RWPE2 (cell line): ENCODE data around the gene L3MBTL1.
"Not testable (repeated sequence)": the region's sequence is repeated elsewhere in the genome, so short reads cannot be mapped to it uniquely, and the experiment has no call there.

Experiments used
- ATAC-seq: fragments of 200-7000 bp; cut with Tn5 transposase; 3 replicates; pipeline ENCODE4 v1.9.1; 2021; ENCODE audit warnings: low read depth
- DNase-seq: peaks from one replicate; pipeline ENCODE4 v3.0.0-alpha.2; 2020; ENCODE audit warnings: low spot score
- H3K27ac ChIP-seq: fragments of 450-650 bp; 2 replicates; pipeline ENCODE4 v1.5.1; 2017; ENCODE audit warnings: mild to moderate bottlenecking; ENCODE audit not compliant: poor library complexity, severe bottlenecking
- H3K27me3 ChIP-seq: fragments of 250-450 bp; sonication (Bioruptor Pico); 2 replicates; pipeline ENCODE4 v1.5.1; 2021; ENCODE audit warnings: mild to moderate bottlenecking, moderate library complexity; ENCODE audit not compliant: insufficient read depth, poor library complexity, severe bottlenecking
- H3K36me3 ChIP-seq: fragments of 250-450 bp; sonication (Bioruptor Pico); 2 replicates; pipeline ENCODE4 v1.5.1; 2020; ENCODE audit warnings: low read depth, mild to moderate bottlenecking, moderate library complexity
- H3K4me1 ChIP-seq: fragments of 250-450 bp; sonication (Bioruptor Pico); 2 replicates; pipeline ENCODE4 v1.5.1; 2021; ENCODE audit warnings: mild to moderate bottlenecking, moderate library complexity; ENCODE audit not compliant: insufficient read depth, poor library complexity, severe bottlenecking
- H3K4me3 ChIP-seq: fragments of 250-450 bp; sonication (Bioruptor Pico); 2 replicates; pipeline ENCODE4 v1.5.1; 2021; ENCODE audit warnings: mild to moderate bottlenecking, moderate library complexity; ENCODE audit not compliant: severe bottlenecking
- H3K9me3 ChIP-seq: fragments of 250-450 bp; sonication (Bioruptor Pico); 2 replicates; pipeline ENCODE4 v1.5.1; 2021; ENCODE audit warnings: mild to moderate bottlenecking, moderate library complexity; ENCODE audit not compliant: severe bottlenecking
- TF ChIP-seq, protein P1 (sequence below): fragments of 450-650 bp; IDR thresholded peaks from one replicate; pipeline ENCODE4 v1.5.1; 2017; ENCODE audit warnings: mild to moderate bottlenecking, moderate library complexity; ENCODE audit not compliant: poor library complexity, severe bottlenecking

The L3MBTL1 gene

DNA sequence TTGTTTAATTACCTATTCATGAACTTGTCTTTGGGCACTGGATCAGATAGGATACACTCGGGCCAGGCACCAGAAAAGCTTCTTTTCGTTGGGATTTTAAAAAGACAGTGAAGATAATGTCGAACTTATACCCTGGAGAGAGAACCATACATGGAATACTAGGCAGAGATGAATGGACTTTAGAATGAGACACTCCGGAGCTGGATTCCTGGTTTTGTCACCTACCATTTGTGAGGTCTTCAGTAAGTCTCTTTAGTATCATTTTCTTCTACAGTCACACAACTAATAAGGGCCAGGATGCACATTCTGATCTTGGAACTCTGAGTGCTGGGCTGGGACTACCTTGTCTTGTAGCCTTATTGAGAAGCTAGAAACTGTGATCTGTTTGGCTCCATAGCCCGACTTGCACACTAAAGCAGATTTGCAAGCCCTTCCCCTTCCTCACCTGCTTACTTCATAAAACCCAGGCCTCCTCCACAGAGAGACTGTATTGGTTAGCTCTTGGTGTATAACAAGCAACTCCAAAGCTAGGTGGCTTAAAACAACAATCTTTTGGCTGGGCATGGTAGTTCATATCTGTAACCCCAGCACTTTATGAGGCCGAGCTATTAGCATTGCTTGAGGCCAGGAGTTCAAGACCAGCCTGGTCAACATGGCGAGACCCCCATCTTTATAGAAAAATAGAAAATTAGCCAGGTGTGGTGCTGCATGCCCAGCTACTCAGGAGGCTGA is 75.8 kb downstream of the L3MBTL1 start:
- ATAC-seq (no peak), DNase-seq (no peak)
- no peaks in the 10 kb centered on the region for H3K27me3 ChIP-seq
- TF ChIP-seq, protein P1, sequence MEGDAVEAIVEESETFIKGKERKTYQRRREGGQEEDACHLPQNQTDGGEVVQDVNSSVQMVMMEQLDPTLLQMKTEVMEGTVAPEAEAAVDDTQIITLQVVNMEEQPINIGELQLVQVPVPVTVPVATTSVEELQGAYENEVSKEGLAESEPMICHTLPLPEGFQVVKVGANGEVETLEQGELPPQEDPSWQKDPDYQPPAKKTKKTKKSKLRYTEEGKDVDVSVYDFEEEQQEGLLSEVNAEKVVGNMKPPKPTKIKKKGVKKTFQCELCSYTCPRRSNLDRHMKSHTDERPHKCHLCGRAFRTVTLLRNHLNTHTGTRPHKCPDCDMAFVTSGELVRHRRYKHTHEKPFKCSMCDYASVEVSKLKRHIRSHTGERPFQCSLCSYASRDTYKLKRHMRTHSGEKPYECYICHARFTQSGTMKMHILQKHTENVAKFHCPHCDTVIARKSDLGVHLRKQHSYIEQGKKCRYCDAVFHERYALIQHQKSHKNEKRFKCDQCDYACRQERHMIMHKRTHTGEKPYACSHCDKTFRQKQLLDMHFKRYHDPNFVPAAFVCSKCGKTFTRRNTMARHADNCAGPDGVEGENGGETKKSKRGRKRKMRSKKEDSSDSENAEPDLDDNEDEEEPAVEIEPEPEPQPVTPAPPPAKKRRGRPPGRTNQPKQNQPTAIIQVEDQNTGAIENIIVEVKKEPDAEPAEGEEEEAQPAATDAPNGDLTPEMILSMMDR, result no peak
- H3K27ac ChIP-seq, result no peak overlapping the region
- no peak overlapping the region for H3K4me3 ChIP-seq
- H3K9me3 ChIP-seq, result no peaks in the 10 kb centered on the region
- no peaks in the 10 kb centered on the region for H3K4me1 ChIP-seq
- no peaks in the 10 kb centered on the region for H3K36me3 ChIP-seq

DNA sequence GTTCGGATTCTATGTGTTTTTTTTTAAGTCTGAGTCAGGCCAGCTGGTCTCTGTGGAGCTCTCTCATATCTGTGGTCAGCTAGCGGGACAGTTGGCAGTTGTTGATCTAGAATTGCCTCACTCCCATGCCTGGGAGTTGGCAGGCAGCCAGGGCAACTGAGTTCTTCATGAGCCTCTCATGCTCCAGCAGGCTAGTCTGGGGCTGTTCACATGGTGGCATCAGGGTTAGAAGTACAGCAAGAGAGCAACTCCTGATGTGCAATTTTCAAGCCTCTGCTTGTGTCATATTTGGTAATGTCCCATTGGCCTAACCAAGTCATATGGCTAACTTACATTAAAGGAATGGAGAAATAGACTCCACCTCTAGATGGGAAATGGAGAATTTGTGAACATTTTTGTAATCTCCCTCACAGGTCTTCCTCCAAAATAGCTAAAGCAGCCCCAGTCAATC is 76.5 kb downstream of the L3MBTL1 start:
- peak; percentile 87 for ATAC-seq

DNA sequence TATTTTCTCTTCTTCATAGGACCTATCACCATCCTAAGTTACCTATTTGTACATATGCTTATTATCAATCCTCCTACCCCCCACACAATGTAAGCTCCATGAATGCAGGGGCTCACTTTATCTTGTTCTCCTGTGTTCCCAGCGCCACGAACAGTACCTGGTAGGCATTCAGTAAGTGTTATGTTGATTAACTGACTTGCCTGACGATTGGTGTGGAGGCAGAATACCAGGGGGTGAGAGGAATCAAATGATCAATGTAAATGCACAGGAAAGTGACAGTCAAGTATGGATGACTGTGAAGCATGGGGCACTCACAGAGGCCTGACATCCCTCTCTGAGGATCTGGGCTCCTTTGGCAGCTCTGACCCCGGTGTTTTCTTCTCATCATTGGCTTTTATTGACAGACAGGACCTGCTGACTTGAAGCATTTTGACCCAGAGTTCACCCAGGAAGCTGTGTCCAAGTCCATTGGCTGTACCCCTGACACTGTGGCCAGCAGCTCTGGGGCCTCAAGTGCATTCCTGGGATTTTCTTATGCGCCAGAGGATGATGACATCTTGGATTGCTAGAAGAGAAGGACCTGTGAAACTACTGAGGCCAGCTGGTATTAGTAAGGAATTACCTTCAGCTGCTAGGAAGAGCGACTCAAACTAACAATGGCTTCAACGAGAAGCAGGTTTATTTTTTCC is 77.1 kb downstream of the L3MBTL1 start:
- H3K27me3 ChIP-seq, result no peaks in the 10 kb centered on the region
- no peaks in the 10 kb centered on the region for H3K9me3 ChIP-seq
- H3K4me1 ChIP-seq, result no peaks in the 10 kb centered on the region
- TF ChIP-seq, protein P1, result no peak
- DNase-seq, result no peak
- no peaks in the 10 kb centered on the region for H3K36me3 ChIP-seq
- H3K4me3 ChIP-seq, result no peak overlapping the region
- H3K27ac ChIP-seq, result no peak overlapping the region
- ATAC-seq, result no peak

More for the DNA sequence above, 76.5 kb downstream of the L3MBTL1 start:
- no peaks in the 10 kb centered on the region for H3K9me3 ChIP-seq
- H3K27ac ChIP-seq, result no peak overlapping the region
- no peaks in the 10 kb centered on the region for H3K36me3 ChIP-seq
- peak; percentile 95 for DNase-seq
- H3K4me3 ChIP-seq, result no peak overlapping the region
- H3K4me1 ChIP-seq, result no peaks in the 10 kb centered on the region
- H3K27me3 ChIP-seq, result no peaks in the 10 kb centered on the region
- TF ChIP-seq, protein P1, result no peak

DNA sequence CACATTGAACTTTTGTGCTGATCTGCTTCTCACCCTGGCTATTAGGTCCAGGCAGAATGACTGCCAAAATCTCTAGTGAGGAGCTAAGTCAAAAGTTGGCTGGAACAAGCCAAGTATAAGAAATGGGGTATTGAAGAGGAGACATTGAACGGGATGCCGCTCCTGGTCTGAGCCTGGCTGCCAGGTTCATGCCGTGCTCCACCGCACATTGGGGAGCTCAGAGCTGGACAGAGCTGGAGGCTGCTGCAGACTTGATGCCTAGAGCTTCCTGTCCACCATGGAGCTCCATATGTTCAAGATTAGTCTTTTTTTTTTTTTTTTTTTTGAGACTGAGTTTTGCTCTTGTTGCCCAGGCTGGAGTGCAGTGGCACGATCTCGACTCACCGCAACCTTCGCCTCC is 79.1 kb downstream of the L3MBTL1 start:
- ATAC-seq (no peak), DNase-seq (no peak)
- TF ChIP-seq, protein P1, result no peak
- Histone ChIP-seq H3K27ac (no peak overlapping the region), H3K27me3 (no peaks in the 10 kb centered on the region), H3K4me3 (no peak overlapping the region), H3K4me1 (peaks cover 9% of the 10 kb centered on the region), H3K9me3 (no peaks in the 10 kb centered on the region), H3K36me3 (no peaks in the 10 kb centered on the region)

DNA sequence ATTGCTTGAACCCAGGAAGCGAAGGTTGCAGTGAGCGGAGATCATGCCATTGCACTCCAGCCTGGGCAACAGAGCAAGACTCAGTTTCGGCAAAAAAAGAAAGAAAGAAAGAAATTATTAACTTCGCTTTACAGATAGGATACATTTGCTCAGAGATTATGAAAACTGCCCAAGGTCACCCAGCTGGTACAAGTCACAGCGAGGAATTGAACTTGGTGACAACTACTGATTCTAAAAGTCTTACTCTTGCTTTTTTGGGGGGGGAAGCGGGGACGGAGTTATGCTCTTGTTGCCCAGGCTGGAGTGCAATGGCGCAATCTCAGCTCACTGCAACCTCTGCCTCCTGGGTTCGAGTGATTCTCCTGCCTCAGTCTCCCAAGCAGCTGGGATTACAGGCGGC is 81.0 kb downstream of the L3MBTL1 start:
- DNase-seq, H3K4me3 ChIP-seq, H3K36me3 ChIP-seq, H3K9me3 ChIP-seq, H3K27me3 ChIP-seq, ATAC-seq, H3K27ac ChIP-seq: not testable (repeated sequence)
- peaks cover 13% of the 10 kb centered on the region for H3K4me1 ChIP-seq
